ENCODE measurements around the gene BRWD1. TPM values are rescaled to one million over a fixed set of nuclear protein-coding genes. Genes with fewer than 3 reads are reported as not detected.
"Not testable (repeated sequence)": the region's sequence is repeated elsewhere in the genome, so short reads cannot be mapped to it uniquely, and the experiment has no call there.

Gene BRWD1
- total RNA-seq, 1 donor from 2014 or later = 19.5 TPM

DNA sequence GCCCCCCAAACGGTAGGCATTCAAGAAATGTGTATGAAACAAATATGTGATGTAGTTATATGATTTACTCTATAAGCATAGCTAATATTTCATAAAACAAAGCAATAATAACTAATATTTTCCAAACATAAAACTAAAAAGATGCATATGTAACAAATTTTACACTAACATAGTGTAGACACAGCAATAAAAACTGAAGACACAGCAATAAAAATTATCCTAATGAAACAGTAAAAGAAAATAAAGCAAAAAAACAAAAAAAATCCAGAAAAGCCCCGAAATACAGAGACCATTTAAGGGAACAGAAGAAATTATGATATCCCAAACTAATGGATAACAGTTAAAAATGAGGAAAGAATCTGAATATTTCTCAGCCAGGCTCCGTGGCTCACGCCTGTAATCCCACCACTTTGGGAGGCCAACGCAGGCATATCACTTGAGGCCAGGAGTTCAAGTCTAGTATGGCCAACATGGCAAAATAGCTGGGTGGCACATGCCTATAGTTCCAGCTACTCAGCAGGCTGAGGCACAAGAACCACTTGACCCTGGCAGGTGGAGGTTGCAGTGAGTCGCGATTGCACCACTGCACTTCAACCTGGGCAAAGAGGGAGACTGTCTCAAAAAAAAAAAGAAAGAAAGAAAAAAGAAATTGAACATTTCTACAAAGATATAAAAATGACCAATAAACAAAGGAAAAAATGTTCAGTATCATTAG is 92.0 kb downstream of the BRWD1 start:
- DNase-seq (ENCODE audit: low read depth) = no peak
- TF ChIP-seq, protein P1, sequence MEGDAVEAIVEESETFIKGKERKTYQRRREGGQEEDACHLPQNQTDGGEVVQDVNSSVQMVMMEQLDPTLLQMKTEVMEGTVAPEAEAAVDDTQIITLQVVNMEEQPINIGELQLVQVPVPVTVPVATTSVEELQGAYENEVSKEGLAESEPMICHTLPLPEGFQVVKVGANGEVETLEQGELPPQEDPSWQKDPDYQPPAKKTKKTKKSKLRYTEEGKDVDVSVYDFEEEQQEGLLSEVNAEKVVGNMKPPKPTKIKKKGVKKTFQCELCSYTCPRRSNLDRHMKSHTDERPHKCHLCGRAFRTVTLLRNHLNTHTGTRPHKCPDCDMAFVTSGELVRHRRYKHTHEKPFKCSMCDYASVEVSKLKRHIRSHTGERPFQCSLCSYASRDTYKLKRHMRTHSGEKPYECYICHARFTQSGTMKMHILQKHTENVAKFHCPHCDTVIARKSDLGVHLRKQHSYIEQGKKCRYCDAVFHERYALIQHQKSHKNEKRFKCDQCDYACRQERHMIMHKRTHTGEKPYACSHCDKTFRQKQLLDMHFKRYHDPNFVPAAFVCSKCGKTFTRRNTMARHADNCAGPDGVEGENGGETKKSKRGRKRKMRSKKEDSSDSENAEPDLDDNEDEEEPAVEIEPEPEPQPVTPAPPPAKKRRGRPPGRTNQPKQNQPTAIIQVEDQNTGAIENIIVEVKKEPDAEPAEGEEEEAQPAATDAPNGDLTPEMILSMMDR (conservative IDR thresholded peaks at IDR 0.05; ENCODE audit: low read depth, low read length) = no peak
- H3K4me3 ChIP-seq (ENCODE audit: low read depth, low read length) = no peak overlapping the region

DNA sequence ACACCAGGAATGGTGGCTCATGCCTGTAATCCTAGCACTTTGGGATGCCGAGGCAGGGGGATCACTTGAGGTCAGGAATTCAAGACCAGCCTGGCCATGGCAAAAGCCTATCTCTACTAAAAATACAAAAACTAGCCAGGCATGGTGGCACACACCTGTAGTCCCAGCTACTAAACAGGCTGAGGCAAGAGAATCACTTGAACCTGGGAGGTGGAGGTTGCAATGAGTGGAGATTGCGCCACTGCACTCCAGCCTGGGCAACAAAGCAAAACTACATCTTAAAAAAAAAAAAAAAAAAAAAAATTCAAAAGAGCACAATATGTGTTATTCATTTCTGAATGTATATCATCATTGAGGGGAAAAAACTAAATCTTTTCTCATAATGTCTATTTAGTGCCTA is 92.6 kb downstream of the BRWD1 start:
- H3K4me3 ChIP-seq (ENCODE audit: low read depth, low read length); DNase-seq (ENCODE audit: low read depth): not testable (repeated sequence)

DNA sequence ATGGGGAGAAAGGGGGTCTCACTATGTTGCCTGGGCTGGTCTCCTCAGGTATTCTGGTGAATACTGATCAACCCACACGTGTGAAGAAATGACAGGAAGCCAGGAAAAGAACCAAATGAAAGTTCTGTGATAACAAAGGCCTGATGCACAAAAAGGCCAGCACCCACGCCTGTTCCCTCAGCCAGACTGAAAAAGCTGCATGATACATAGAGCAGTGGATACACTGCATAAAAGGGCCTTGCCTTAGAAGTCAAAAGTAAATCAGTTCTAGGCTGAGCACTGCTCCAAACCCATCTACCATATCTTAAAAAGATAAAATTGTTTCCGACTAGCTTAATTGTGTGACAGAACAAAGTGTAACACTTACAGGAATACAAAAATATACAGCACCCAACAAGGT is 93.3 kb downstream of the BRWD1 start:
- TF ChIP-seq, protein P1 (conservative IDR thresholded peaks at IDR 0.05; ENCODE audit: low read depth, low read length) = no peak
- no peak overlapping the region for H3K4me3 ChIP-seq (ENCODE audit: low read depth, low read length)
- no peak for DNase-seq (ENCODE audit: low read depth)

DNA sequence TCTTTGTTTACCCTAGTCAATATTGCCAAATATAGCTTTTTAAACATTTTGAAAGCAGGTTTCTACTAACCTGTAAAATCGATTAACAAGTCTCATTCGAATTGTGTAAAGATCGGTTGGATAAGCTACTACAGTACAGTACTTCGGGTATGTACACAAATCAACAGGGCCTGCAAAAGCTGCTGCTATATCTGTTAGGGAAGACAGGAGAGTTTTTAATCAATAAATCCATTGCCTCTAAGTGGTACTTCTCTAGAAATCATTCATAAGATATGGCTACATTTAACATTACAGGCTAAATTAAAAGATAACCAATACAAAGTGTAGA is 95.4 kb downstream of the BRWD1 start:
- H3K4me3 ChIP-seq (ENCODE audit: low read depth, low read length) = no peak overlapping the region
- TF ChIP-seq, protein P1 (conservative IDR thresholded peaks at IDR 0.05; ENCODE audit: low read depth, low read length) = no peak
- no peak for DNase-seq (ENCODE audit: low read depth)

DNA sequence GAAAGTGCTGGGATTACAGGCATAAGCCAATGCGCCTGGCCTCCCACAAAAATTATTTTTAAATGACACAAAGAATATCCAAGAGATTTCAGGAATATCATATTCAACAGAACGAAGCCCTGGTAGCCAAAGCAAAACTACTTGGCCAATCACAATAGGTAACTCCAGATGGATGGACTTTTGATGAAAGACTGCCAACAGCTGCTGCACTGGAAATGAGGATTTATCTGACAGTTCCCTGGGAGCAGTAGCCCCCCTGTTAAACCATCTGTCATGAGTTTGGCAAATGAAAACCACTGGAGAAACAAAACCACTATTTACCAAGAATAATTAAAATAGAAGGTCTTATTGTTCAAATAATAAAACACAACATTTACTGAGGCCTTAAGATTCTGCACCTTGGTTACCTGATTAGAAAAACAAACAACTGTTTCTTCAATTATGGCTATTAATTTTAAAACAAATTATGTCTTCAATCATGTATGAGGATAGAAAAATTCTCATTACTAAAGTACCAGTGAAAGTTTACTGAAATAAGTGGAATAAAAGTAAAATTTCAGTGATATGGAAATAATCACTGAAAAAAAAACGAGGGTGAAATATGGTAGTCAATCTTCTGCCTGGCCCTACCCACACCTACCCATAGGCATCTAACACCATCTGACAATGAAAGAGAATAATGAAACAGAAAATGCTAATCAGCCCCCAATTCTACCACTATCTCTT is 95.9 kb downstream of the BRWD1 start:
- no peak overlapping the region for H3K4me3 ChIP-seq (ENCODE audit: low read depth, low read length)

DNA sequence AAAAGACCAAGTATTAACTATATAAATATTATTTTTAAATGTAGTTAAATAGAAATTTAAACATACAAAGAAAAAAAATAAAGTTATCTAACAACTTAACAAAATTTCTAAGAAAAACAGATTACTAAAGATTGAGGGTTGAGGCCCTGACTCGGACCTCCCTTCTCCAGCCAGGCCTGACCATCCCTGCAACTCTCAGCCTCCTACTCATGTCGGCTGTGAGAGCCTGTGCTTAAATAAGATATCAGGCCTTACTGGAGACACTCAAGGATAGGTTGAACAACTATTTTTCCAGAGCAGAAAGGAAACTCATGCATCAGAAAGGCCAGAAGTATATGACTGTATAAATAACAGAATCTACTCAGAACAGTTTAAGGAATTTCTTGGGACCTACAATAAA is 97.1 kb downstream of the BRWD1 start:
- no peak overlapping the region for H3K4me3 ChIP-seq (ENCODE audit: low read depth, low read length)
- TF ChIP-seq, protein P1 (conservative IDR thresholded peaks at IDR 0.05; ENCODE audit: low read depth, low read length) = no peak
- no peak for DNase-seq (ENCODE audit: low read depth)

More for the DNA sequence above, 95.9 kb downstream of the BRWD1 start:
- TF ChIP-seq, protein P1 (conservative IDR thresholded peaks at IDR 0.05; ENCODE audit: low read depth, low read length) = no peak
- no peak for DNase-seq (ENCODE audit: low read depth)

DNA sequence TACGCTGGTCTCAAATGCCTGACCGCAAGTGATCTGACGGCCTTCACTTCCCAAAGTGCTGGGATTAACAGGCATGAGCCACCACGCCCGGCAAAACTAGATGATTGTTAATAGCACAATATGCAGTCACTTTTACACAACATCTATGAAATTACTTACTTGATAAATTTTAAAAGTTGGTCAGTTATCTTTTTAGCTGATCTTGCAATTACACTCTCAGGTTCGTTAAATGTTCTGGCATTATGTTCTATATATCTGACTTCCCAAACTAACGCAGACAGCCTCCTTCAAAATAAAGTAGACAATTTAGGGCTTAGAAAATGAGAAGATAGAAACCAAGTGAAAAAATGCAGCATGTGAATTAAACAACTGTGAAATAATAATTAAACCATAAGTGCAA is 98.4 kb downstream of the BRWD1 start:
- H3K4me3 ChIP-seq (ENCODE audit: low read depth, low read length) = no peak overlapping the region
- DNase-seq (ENCODE audit: low read depth) = no peak
- TF ChIP-seq, protein P1 (conservative IDR thresholded peaks at IDR 0.05; ENCODE audit: low read depth, low read length) = no peak
